GM18498 (cell line): Measurements from ENCODE around the gene RBPMS2.
"Not testable (repeated sequence)": the region's sequence is repeated elsewhere in the genome, so short reads cannot be mapped to it uniquely, and the experiment has no call there.

Source experiments
- ATAC-seq: cut with Tn5 transposase; IDR thresholded peaks from one replicate; pipeline ENCODE4 v1.9.1; 2021; ENCODE audit warnings: mild to moderate bottlenecking, moderate library complexity; ENCODE audit not compliant: unreplicated experiment

RBPMS2 gene

DNA sequence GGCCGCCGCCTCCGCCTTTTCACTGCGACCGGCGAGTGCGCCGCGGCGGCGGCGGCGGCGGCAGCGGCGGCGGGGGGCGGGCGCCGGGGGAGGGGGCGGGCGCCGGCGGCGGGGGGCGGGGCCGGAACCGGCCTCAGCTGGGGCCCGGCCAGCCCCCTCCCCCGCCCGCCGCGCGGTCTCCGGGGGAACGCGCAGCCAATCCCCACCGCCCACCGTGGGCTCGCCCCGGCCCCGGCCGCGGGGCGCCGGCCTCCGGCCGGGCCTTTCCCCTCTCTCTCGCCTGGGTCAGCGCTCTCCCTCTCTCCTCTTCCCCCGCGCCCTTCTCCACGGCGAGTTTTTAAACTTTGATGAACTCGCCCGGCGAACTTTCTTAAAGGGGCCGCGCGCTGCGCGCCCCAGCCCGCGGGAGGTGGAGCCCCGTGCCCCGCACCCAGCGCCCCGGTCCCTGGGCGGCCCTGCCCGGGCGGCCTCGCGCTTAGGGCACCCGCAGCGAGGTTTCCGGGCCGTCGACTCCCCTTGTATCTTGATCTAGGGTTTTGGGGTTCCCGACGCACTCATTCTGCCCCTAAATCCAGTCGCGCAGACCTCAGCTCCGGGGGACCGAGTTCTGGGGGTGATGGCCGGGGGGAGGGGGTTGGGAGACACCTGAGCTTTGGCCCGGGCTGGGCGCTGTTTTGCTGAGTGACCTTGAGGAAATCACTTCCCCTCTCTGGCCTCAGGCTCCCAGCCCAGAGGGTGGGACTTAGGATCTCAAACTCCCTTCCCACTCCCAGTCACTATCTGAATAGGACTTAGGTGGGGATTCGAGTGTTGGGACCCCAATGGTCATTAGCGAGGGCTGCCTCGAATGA, at the start of gene RBPMS2:
RBPMS2 (minus strand) TSS at position 39 of the 851 bp plus-strand sequence. CDS start 270 bp downstream, outside the sequence.
- ATAC-seq = no peak

- no peak for ATAC-seq
Observed at GRCh38 chr15:64824929-64825430, 49.6 kb upstream of the RBPMS2 start.

DNA sequence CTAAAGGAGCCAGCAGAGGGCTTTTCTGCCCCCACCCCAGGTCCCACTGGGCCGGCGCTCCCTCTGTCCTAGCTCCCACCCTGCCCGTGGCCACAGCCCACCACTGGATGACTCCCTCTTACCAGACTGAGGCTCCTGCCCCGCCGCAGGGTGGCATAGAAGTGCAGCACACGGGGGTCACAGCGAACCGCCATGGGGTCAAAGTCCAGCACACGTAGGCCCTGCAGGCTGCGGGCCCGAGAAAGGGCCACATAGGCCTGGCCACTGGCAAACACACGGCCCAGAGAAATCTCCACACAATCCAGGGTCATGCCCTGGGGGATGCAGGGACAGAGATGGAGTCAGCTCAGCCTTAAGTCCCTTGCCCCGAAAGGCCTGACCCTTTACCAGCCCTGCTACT, 41.1 kb upstream of the RBPMS2 start:
- no peak for ATAC-seq

GRCh38 chr15:64814965-64815364, 39.6 kb upstream of the RBPMS2 start:
- ATAC-seq = not testable (repeated sequence)

- not testable (repeated sequence) for ATAC-seq
Observed at GRCh38 chr15:64814283-64814682, 38.9 kb upstream of the RBPMS2 start.

DNA sequence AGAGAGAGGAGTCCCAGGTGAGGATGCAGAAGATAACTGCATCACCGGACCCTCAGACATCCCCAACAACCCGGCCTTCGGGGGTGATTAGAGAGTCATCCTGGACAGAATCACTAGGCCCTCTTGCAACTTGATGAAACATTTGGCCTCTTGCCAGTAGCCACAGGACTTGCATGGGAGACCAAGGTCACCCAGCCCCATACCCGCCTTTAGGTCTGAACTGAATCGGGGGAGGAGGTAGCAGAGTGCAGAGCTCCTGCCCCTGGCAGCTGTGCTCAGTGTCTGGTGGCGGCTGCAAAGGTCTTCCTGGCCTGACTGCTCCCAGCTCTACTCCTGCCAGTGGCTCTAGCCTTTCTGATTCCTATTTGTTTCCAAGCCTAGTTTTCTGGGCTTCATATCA, 37.7 kb upstream of the RBPMS2 start:
- ATAC-seq = peak; percentile 53

DNA sequence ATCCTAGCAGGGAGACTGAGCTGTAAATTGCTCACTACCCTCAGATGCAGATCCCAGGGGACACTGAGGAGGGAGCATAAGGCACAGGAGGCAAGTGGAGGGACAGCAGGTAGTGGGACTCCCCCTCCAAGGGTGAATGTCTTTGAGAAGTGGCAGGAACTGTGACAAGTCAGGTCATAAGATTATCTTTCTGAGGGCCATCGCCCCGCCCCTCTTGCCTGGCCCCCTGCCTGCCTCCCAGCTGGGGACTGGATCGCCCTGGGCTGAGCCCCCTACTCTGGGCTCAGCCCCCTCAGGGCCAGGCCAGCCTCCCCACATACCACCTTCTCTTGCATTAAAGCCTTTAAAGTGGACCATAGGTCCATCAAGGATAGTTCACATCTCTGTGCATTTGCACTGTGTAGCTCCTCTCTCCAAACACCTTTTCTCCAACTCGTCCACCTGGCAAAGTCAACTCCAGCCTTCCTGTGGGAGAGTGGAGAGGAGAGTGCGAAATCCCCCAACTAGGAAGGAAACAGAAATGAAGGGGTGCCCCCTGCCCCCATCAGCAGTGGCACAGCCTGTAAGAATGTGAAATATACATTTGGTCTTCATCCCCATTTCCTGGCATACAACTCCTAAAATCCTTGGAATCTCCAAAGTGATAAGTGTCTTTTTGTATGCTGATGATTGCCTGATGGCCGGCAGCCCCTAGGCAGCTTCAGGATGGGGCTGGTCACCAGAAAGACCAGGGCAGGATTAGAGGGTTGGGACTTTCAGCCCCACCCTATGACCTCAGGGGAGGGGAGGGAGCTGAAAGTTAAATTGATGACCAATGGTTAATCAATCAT, 35.3 kb upstream of the RBPMS2 start:
- no peak for ATAC-seq

GRCh38 chr15:64809649-64810496, 34.5 kb upstream of the RBPMS2 start:
- no peak for ATAC-seq

GRCh38 chr15:64808785-64809453, 33.5 kb upstream of the RBPMS2 start:
- ATAC-seq = no peak

DNA sequence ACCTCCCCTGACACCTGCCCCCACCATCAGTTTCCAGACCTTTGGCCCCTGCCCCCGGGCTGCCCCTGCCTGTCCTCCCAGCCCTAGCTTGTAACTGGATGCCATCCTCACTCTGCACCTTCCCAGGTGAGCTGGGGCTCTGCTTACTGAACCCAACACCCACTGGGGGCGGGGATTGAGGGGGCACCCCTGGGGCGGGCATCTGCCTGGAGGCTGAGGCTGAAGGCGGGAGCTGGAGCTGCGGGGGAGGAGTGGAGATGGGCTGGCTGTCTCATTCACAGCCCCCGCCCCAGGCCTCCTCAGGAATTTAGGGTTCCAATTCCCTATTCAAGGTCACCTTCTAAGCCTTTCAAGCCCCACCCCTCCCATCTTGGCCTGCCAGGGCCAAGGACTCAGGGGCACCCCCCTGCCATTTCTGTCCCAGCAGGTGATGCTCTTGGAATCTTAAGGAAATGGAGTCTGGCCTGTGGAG, 32.4 kb upstream of the RBPMS2 start:
- ATAC-seq = no peak

DNA sequence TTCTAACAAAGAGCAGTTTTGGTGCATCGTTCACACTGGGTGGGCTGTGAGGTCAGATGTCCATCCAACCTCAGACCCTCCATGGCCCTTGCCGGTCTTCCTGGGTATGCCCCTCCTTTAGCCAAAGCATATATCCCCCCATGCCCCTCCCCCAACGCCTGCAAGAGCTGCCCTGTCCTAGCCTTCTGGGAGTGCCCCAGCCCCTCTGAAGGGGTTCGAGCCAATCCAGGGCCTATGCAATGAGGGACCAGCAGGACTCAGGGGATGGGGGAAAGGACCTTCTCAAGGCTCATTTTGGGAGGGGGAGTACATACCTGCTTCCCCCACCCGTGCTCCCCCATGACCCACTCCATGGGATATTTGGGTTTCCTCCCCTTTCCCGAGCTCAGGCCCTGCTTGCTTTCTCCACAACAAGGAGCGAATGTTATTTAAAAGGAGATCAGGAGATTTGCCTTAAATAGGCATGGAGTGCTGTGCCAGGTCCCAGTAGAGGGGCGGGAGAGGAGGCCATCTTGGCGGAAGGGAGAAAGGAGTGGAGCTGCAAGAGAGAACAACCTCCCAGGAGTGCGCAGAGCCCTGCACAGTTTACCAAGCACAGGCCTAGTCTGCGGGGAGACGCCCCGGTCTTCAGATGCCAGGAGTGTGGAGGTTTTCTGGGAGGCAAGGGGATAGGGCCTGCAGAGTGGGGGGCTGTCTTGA, 31.8 kb upstream of the RBPMS2 start:
- no peak for ATAC-seq

- ATAC-seq = no peak
Observed at GRCh38 chr15:64806509-64806908, 31.1 kb upstream of the RBPMS2 start.

GRCh38 chr15:64804619-64805018, 29.2 kb upstream of the RBPMS2 start:
- ATAC-seq = no peak

DNA sequence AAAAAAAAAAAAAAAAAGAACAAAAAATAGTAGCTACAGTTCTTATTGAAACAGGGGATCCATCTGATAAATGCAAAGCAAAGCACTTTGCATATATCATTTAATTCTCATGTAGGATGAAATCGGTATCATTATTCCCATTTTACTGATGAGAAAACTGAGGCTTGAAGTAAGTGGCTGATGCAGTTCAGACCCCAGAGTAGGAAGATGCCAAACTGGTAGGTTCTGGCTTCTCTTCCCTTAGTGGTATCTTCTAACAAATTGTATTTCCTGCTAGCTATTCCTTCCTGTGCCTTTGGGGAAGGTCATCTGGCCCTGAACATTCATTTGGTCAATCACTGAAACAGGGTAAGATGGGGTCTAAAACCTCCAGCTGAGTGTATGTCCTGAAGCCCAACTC, 28.1 kb upstream of the RBPMS2 start:
- no peak for ATAC-seq

- ATAC-seq = no peak
Observed at GRCh38 chr15:64800476-64800875, 25.1 kb upstream of the RBPMS2 start.

GRCh38 chr15:64798905-64799304, 23.5 kb upstream of the RBPMS2 start:
- not testable (repeated sequence) for ATAC-seq

DNA sequence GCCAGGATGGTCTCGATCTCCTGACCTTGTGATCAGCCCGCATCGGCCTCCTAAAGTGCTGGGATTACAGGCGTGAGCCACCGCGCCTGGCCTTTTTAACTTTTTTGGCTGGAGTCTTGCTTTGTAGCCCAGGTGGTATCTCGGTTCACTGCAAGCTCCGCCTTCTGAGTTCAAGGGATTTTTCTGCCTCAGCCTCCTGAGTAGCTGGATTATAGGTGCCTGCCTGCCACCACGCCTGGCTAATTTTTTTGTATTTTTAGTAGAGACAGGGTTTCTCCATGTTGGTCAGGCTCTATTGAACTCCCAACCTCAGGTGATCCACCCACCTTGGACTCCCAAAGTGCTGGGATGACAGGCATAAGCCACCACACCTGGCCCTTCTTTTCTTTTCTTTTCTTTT, 20.5 kb upstream of the RBPMS2 start:
- not testable (repeated sequence) for ATAC-seq

GRCh38 chr15:64795299-64795698, 19.9 kb upstream of the RBPMS2 start:
- ATAC-seq = not testable (repeated sequence)

DNA sequence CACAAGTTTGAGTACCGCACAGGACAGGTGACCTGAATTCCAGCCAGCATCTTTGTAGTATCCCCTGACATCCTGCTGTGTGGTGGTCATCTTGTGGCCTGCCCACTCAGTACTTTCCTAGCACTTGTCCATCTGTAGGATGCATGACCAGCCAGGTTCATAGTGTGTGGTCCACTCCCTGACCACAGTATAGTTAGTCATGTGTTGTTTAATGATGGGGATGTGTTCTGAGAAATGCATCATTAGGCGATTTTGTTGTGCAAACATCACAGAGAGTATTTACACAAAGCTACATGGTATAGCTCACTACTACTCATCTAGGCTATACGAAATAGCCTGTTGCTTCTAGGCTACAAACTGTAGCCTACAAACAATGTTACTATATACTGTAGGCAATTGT, 16.9 kb upstream of the RBPMS2 start:
- no peak for ATAC-seq
